Ascending aorta (tissue), 2 donors: Measurements from ENCODE around the gene U2AF2. TPM values are rescaled to one million over a fixed set of nuclear protein-coding genes. Genes with fewer than 3 reads are reported as not detected.

Experiments
- DNase-seq, 2 donors: peaks; one replicate each; pipeline ENCODE4 v3.0.0-alpha.2; 2019; ENCODE audit warnings: low spot score in 2 of 2
- H3K27ac ChIP-seq, 2 donors: fragments of 200-600 bp; sonication (generic); one replicate each; pipeline ENCODE4 v1.5.1; 2016 to 2017; ENCODE audit warnings: mild to moderate bottlenecking in 1 of 2
- H3K27me3 ChIP-seq: fragments of 200-600 bp; sonication (generic); one replicate; pipeline ENCODE4 v1.5.1; 2017
- H3K36me3 ChIP-seq, 2 donors: fragments of 200-600 bp; sonication (generic); one replicate each; pipeline ENCODE4 v1.5.1; 2016
- H3K4me1 ChIP-seq, 2 donors: fragments of 200-600 bp; sonication (generic); one replicate each; pipeline ENCODE4 v1.5.1; 2016 to 2017; ENCODE audit warnings: mild to moderate bottlenecking in 1 of 2
- H3K4me3 ChIP-seq, 2 donors: fragments of 200-600 bp; sonication (generic); one replicate each; pipeline ENCODE4 v1.5.1; 2016 to 2017; ENCODE audit warnings: mild to moderate bottlenecking in 1 of 2
- H3K9me3 ChIP-seq, 2 donors: fragments of 200-600 bp; sonication (generic); one replicate each; pipeline ENCODE4 v1.5.1; 2016
- CTCF ChIP-seq, 3 experiments: fragments of 200-600 bp in 2 of 3; fragments of 450-650 bp in 1 of 3; sonication (generic) in 2 of 3; IDR thresholded peaks; one replicate each; pipeline ENCODE4 v1.5.1; 2016 to 2019; ENCODE audit warnings: antibody characterized with exemption in 3 of 3, mild to moderate bottlenecking in 1 of 3, moderate library complexity in 1 of 3
- intact Hi-C: fragments of 100-400 bp; cut with DNase I; formaldehyde crosslinking; loops from one replicate; pipeline ENCODE4 v1.15.1; 2023
- total RNA-seq: library from RNA; depleted of rRNA; stranded (reverse); fragments of >200 nt; gene quantifications from one replicate; pipeline ENCODE4 v1.1.0, GENCODE V29; 2016

The U2AF2 gene
- total RNA-seq, 1 donor from 2014 or later: 221 TPM

GRCh38 chr19:55652311-55653128, 2.3 kb upstream of the U2AF2 start:
- Histone ChIP-seq H3K9me3 (no peaks in the 10 kb centered on the region), H3K27ac (peak overlapping the region; percentile 97), H3K4me3 (peak overlapping the region in 1 of 2 donors; percentile 77), H3K4me1 (peaks cover 15 to 25% of the 10 kb centered on the region in 2 donors), H3K27me3 (no peaks in the 10 kb centered on the region), H3K36me3 (no peaks in the 10 kb centered on the region)
- intact Hi-C loops: loop anchor here (1.0 to 10.0 kb wide), 4 partner anchors 20 to 1458 kb away; partner anchors contain the start of genes LENG8, PPP1R12C and TSEN34
- no peak for DNase-seq
- TF ChIP-seq CTCF (IDR thresholded peaks at IDR 0.05): no peak

DNA sequence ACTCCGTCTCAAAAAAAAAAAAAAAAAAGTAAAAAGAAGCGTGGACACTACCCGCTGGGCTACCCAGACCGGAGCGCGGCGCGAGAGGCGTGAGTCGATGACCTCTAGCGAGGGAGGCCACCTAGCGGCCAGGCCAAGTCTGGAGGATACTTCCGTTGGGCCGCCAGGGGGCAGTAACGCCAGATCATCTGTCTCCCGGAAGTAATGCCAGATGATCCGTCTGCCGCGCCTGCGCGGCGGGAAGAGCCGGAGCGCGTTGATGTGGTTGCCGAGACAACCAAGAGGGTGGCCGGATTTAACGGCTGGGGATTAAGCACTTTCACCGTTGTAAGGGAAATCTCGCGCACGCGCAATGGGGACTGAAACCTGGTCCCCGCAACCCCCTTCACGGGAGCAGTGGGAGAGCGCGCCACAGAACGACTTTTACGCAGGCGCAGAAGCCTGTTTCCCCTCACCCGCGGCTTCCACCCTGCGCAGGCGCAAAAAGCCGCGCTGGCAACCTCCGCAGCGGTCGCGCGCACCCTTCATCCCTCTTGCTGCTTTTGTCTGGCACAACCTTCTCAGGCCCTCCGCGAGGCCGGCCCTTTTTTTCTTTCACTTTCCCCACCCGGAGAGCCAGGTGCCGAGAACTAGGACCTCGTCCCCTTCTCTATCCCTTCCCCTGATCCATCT, 1.0 kb upstream of the U2AF2 start:
- Histone ChIP-seq H3K4me1 (peaks cover 18 to 36% of the 10 kb centered on the region in 2 donors), H3K27me3 (no peaks in the 10 kb centered on the region), H3K36me3 (no peaks in the 10 kb centered on the region), H3K9me3 (no peaks in the 10 kb centered on the region), H3K27ac (peak overlapping the region; percentile 97), H3K4me3 (peak overlapping the region; percentile 77 to 89)
- peak; percentile 95 to 99 for DNase-seq
- intact Hi-C loops: loop anchor here (1.0 to 10.0 kb wide), 7 partner anchors 21 to 1459 kb away; partner anchors contain the start of genes EPN1, LENG8, PPP1R12C and PPP6R1
- TF ChIP-seq CTCF (IDR thresholded peaks at IDR 0.05): peak; percentile 94 to 100 (median 96)

DNA sequence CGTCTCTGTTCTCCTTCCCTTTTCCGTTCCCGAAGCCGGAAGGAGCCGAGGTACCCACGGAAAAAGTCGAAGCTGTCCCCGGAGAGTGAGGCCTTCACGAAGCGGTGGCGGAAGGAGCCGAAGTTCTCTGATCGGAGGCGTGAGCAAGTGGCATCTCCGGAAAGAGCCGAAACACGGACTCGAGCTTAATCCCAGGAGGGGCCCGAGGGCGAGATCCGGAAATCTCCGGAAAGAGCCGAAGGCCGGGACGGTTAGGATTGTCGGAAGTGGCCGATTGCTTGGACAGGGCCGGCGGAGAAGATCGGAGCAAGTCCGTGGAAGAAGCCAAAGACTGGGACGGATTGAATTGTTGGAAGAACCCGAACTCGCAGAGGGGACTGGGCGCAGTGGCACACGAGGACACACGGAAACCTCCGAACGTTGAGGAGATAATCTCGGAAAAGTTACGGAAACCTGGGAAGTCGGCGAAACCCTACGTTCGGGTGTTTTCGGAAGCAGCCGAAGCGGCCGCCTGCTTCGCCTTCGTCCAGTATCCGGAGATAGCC, 440 bp upstream of the U2AF2 start:
- Histone ChIP-seq H3K27me3 (no peaks in the 10 kb centered on the region), H3K27ac (peak overlapping the region; percentile 97), H3K4me1 (peaks cover 21 to 37% of the 10 kb centered on the region in 2 donors), H3K4me3 (peak overlapping the region; percentile 77 to 89), H3K36me3 (peaks cover 4% of the 10 kb centered on the region in 2 donors), H3K9me3 (no peaks in the 10 kb centered on the region)
- TF ChIP-seq CTCF (IDR thresholded peaks at IDR 0.05): no peak
- DNase-seq: peak; percentile 98 to 100
- intact Hi-C loops: loop anchor here (1.0 to 10.0 kb wide), 6 partner anchors 20 to 1460 kb away; partner anchors contain the start of genes EPN1, LENG8, PPP1R12C and PPP6R1

DNA sequence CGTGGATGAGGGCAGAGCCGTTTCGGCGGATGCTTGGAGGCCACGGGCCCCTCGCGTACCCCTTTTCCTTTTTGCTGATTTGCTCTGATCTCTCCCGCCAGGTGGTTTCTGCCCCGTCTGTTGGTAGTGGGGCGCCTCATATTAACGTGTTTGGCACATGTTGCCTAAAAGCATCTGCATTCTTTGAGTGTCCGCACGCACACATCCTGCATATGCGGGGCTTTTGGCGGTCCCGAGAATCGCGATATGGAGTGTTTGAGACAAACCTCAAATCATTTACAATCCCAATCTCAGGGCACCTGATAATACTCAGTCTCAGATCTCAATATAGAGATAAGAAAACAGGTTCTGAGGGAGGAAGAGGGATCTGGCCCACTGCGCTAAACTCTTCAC, 809 bp downstream of the U2AF2 start:
- intact Hi-C loops: loop anchor here (2.0 to 10.0 kb wide), 4 partner anchors 19 to 1461 kb away; partner anchors contain the start of genes EPN1, PPP1R12C, TSEN34 and ZNF784
- peaks cover 21 to 41% of the 10 kb centered on the region in 2 donors for H3K4me1 ChIP-seq
- H3K9me3 ChIP-seq: no peaks in the 10 kb centered on the region
- no peak for TF ChIP-seq CTCF (IDR thresholded peaks at IDR 0.05)
- no peak for DNase-seq
- H3K4me3 ChIP-seq: peak overlapping the region; percentile 77 to 89
- H3K27me3 ChIP-seq: no peaks in the 10 kb centered on the region
- H3K36me3 ChIP-seq: peaks cover 16% of the 10 kb centered on the region in 2 donors
- peak overlapping the region; percentile 97 for H3K27ac ChIP-seq

GRCh38 chr19:55656552-55656951, 1.7 kb downstream of the U2AF2 start:
- no peak for DNase-seq
- intact Hi-C loops: loop anchor here (10.0 kb wide), 2 partner anchors 542 to 1462 kb away; partner anchors contain the start of genes PPP1R12C and TSEN34
- no peaks in the 10 kb centered on the region for H3K9me3 ChIP-seq
- no peak for TF ChIP-seq CTCF (IDR thresholded peaks at IDR 0.05)
- no peak overlapping the region for H3K27ac ChIP-seq
- peaks cover 25% of the 10 kb centered on the region in 2 donors for H3K36me3 ChIP-seq
- H3K27me3 ChIP-seq: no peaks in the 10 kb centered on the region
- peaks cover 21 to 41% of the 10 kb centered on the region in 2 donors for H3K4me1 ChIP-seq
- peak overlapping the region; percentile 77 to 89 for H3K4me3 ChIP-seq
